DND-41 (cell line): Measurements from ENCODE around the gene QPCT.

Experiments used
- CTCF ChIP-seq: IDR thresholded peaks from 2 replicates; pipeline ENCODE4 v1.5.1; 2012; ENCODE audit warnings: borderline replicate concordance, low read length, moderate library complexity, mild to moderate bottlenecking; ENCODE audit not compliant: poor library complexity, severe bottlenecking; ENCODE audit errors: extremely low read depth
- EZH2 ChIP-seq: IDR thresholded peaks from 3 replicates; pipeline ENCODE4 v1.6.1; 2012; ENCODE audit warnings: borderline replicate concordance, low read depth, mild to moderate bottlenecking, moderate library complexity, low read length, inconsistent platforms; ENCODE audit not compliant: severe bottlenecking

GRCh38 chr2:37364351-37364750 is 19.9 kb downstream of the QPCT start:
- TF ChIP-seq CTCF (no peak), EZH2 (no peak)
